Activated naive CD4-positive, alpha-beta T cell treated with anti-CD3 and anti-CD28 coated beads, Interleukin-2, amount 10 ng/mL, durations not matched to agents 7 days and 5 days (primary cell): ENCODE data around the gene TNFRSF18.

Source experiments
- CTCF ChIA-PET: fragments of 350-600 bp; sonication (Branson Sonifier 250); formaldehyde crosslinking; loops from one replicate; lab custom pipeline; 2021; ENCODE audit warnings: antibody characterized with exemption; lab: Charles Lee
- DNase-seq: peaks from one replicate; pipeline ENCODE4 v3.0.0-alpha.2; 2020
- H3K27ac Mint-ChIP-seq: one replicate; pipeline ENCODE4 v1.8.0; 2021; ENCODE audit warnings: mild to moderate bottlenecking, moderate library complexity, mixed read lengths
- H3K27me3 Mint-ChIP-seq: one replicate; pipeline ENCODE4 v1.8.0; 2021; ENCODE audit warnings: mild to moderate bottlenecking, mixed read lengths
- H3K36me3 Mint-ChIP-seq: one replicate; pipeline ENCODE4 v1.8.0; 2021; ENCODE audit warnings: mixed read lengths
- H3K4me1 Mint-ChIP-seq: one replicate; pipeline ENCODE4 v1.8.0; 2021; ENCODE audit warnings: mixed read lengths
- H3K4me3 Mint-ChIP-seq: one replicate; pipeline ENCODE4 v1.8.0; 2021; ENCODE audit warnings: mild to moderate bottlenecking, moderate library complexity, mixed read lengths
- H3K9me3 Mint-ChIP-seq: one replicate; pipeline ENCODE4 v1.8.0; 2021; ENCODE audit warnings: mixed read lengths

The TNFRSF18 gene

DNA sequence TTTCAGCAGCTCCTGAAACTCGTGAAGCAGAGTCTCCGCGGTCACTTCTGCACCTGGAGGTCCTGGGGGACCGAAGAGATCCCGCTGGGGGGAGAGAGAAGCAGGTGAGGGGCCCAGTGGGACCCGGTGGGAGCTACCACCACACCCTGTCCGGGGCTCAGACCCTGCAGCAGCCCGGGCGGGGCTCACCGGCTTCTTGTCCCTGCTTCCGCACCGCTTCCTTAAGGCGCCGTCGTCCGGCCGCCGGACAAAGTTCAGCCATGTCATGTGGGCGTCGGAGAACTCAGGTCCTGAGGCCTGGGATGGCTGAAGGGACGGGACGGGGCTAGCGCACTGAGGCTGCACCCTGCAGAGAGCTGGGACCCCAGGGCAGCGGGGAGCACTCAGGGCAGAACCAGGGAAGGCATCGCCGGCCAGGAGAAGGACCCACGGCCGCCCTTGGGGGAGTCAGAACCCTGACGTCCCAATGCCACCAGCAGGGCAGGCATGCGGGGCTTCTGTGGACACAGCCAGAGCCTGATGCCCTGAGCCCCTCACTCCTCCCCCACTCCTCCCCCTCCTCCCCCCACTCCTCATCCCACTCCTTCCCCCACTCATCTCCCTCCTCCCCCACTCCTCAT, 37.9 kb upstream of the TNFRSF18 start:
- no peaks in the 10 kb centered on the region for H3K9me3 Mint-ChIP-seq
- no peak overlapping the region for H3K27ac Mint-ChIP-seq
- H3K36me3 Mint-ChIP-seq = no peaks in the 10 kb centered on the region
- peaks cover 37% of the 10 kb centered on the region for H3K27me3 Mint-ChIP-seq
- no peak overlapping the region for H3K4me3 Mint-ChIP-seq
- CTCF ChIA-PET = no interaction called here
- DNase-seq = no peak
- H3K4me1 Mint-ChIP-seq = no peaks in the 10 kb centered on the region

DNA sequence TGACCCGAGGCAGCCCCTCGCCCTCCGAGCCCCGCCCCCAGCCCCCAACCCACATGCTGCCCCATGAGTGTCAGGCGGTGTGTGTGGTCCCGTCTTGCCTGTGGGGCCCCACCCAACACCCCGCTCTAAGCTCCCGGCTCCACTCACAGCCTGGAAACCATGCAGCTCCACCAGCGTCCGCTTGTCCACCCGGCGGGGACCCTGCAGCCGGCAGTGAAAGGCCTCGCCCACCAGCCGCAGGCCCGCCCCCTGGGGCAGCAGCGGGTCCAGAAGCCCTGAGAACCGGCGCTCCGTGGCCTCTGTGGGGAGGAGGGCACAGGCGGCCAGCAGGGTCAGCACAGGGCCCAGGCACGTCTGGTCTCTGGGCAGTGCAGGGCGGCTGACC, 37.4 kb upstream of the TNFRSF18 start:
- Mint-ChIP-seq H3K9me3 (no peaks in the 10 kb centered on the region), H3K27me3 (peaks cover 40% of the 10 kb centered on the region), H3K27ac (no peak overlapping the region), H3K36me3 (no peaks in the 10 kb centered on the region), H3K4me1 (no peaks in the 10 kb centered on the region), H3K4me3 (no peak overlapping the region)
- DNase-seq = no peak
- CTCF ChIA-PET = no interaction called here

DNA sequence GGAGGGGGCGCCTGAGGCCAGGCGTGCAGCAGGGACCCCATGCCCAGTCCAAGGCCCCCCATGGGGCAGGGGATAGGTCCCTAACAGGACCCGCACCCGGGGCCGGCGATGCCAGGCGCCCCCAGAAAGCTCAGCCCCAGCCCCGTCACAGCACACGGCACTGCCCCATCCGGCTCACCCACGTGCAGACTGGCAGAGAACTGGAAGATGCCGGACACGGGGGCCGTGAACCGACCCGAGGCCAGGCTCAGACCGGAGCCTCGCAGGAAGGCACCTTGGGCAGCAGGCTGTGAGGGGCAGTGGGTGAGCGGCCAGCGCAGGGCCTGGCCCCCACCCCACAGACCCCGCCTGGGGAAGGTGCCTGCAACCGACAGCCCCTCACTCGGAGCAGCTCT, 36.9 kb upstream of the TNFRSF18 start:
- Mint-ChIP-seq H3K9me3 (no peaks in the 10 kb centered on the region), H3K27ac (no peak overlapping the region), H3K36me3 (no peaks in the 10 kb centered on the region), H3K4me3 (no peak overlapping the region), H3K27me3 (peaks cover 41% of the 10 kb centered on the region), H3K4me1 (no peaks in the 10 kb centered on the region)
- DNase-seq = no peak
- CTCF ChIA-PET = no interaction called here

DNA sequence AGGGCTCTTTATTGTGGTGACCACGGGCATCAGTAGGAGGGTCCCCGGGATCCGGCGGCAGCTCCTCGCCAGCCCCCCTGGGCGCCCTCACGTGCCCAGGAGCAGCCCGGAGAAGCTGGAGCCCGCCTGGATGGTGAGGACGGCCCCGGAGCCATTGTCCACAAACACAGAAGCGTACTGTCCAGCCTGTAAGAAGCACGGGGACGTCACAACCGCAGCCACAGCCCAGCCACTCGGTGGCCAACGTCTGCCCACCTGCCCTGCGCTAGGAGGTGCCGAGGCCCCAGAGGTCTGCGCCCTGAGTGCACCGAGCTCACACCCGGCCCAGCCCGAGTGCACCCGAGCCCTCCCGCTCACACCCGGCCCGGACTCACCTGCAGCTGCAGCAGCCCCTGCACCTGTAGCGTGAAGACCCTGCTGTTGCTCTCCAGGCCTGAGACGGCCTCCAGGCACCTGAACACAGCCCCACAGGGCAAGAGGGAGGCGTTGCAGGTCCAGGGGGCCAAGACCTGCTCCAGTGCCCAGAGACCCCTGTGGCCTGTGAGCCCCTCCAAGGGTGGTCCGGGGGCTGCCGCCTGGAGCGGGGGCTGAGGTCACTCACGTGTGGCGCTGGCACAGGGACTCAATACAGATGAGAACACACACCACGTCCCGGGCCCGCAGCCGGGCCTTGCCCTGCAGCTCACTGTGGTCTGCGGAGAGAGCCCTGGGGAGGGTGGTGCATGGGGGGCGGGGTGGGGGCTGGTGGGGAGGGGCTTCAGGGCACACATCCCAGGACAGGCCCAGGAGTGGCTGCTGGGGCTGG, 36.3 kb upstream of the TNFRSF18 start:
- Mint-ChIP-seq H3K27ac (no peak overlapping the region), H3K36me3 (no peaks in the 10 kb centered on the region), H3K27me3 (peaks cover 35% of the 10 kb centered on the region), H3K4me3 (no peak overlapping the region), H3K4me1 (no peaks in the 10 kb centered on the region), H3K9me3 (no peaks in the 10 kb centered on the region)
- no peak for DNase-seq
- CTCF ChIA-PET = interaction anchor here (0.8 kb wide), 1 partner anchor 120 kb away, joined by 5 read pairs; no protein-coding TSS in a partner anchor

DNA sequence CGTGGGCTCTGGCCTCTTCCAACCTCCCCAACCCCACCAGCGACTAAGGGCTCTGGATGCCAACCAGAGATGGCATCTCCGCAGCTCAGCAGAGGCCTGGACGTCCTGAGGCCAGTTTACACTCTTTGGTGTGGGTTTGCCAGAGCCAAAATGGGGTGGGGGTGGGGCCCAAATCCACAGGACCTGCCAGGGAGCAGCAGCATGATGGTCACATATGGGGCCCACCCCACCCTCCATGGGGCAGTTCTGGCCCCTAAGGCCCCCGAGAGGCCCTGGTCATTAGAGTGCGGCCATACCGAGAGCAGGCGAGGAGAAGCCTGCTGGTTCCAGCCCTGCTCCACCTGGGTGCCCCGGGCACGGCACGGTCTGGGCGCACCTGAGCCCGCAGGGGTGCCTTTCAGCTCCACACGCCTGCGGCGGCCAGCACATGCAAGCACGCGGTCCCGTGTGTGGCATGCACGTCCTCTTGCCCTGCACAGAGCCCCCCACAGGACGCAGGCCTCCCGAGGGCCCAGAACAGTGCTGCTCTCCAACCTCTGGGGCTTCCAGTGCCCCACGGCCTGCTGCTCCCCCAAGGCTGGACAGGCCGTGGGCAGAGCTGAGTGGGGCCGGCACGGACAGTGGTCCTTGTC, 35.3 kb upstream of the TNFRSF18 start:
- CTCF ChIA-PET = interaction anchor here (0.8 kb wide), 1 partner anchor 119 kb away, joined by 5 read pairs; no protein-coding TSS in a partner anchor
- Mint-ChIP-seq H3K4me1 (no peaks in the 10 kb centered on the region), H3K9me3 (no peaks in the 10 kb centered on the region), H3K27me3 (peaks cover 26% of the 10 kb centered on the region), H3K4me3 (no peak overlapping the region), H3K27ac (no peak overlapping the region), H3K36me3 (no peaks in the 10 kb centered on the region)
- no peak for DNase-seq

DNA sequence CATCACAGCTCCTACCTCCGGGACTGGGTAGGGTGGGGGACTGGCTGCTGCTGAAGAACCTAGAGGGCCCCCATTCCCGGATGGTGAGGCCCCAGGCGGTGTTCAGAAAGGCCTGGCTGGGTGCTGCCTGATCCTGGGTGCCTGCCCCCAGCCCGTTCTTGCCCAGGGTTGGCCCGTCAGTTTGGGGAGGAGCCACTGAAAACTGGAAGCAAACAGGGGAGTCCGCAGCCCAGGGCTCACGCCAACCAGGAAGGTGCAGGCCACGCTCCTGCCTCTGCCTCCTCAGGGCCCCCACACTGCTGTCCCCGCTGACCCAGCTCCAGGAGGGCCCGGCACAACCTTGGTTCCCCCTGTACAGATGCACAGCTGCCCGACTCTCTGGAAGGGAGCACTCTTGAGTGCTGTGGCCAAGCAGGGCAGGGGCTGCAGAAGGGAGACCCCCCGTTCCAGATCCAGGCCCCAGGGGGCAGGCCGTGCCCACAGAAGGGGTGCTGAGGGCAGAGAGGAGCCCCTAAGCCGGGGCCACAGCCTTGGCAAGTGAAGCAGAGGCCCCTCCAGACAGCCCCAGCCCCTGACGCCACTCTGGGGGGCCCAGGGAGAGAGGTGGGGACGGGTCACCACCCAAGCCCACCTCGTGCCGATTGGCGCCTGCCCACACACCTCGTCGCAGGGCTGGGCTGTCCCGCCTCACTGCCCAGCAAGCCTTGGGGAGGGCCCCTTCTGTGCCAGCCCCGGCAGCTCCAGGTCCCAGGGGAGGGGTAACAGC, 34.6 kb upstream of the TNFRSF18 start:
- Mint-ChIP-seq H3K36me3 (no peaks in the 10 kb centered on the region), H3K4me1 (no peaks in the 10 kb centered on the region), H3K9me3 (no peaks in the 10 kb centered on the region), H3K27ac (no peak overlapping the region), H3K4me3 (no peak overlapping the region), H3K27me3 (peaks cover 22% of the 10 kb centered on the region)
- CTCF ChIA-PET = no interaction called here
- no peak for DNase-seq

DNA sequence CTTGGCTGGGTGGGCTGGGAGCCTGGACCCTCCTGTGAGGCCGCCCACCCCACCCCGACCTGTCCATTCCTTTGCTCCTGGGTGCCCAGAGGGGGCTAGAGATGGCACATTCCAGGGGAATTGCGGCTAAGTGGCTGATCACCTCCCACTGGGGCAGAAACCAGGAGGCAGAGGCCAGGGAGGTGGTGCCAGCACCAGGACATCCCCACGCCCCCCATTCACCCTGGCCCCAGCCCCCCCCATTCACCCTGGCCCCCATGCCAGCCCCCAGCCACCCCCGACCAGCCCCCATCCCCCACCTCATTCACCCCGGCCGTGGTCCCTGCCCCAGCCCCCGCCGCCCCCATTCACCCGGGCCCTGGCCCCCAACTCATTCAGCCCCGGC, 33.9 kb upstream of the TNFRSF18 start:
- CTCF ChIA-PET = no interaction called here
- Mint-ChIP-seq H3K4me3 (no peak overlapping the region), H3K27me3 (peaks cover 15% of the 10 kb centered on the region), H3K9me3 (no peaks in the 10 kb centered on the region), H3K27ac (no peak overlapping the region), H3K36me3 (no peaks in the 10 kb centered on the region), H3K4me1 (no peaks in the 10 kb centered on the region)
- no peak for DNase-seq

DNA sequence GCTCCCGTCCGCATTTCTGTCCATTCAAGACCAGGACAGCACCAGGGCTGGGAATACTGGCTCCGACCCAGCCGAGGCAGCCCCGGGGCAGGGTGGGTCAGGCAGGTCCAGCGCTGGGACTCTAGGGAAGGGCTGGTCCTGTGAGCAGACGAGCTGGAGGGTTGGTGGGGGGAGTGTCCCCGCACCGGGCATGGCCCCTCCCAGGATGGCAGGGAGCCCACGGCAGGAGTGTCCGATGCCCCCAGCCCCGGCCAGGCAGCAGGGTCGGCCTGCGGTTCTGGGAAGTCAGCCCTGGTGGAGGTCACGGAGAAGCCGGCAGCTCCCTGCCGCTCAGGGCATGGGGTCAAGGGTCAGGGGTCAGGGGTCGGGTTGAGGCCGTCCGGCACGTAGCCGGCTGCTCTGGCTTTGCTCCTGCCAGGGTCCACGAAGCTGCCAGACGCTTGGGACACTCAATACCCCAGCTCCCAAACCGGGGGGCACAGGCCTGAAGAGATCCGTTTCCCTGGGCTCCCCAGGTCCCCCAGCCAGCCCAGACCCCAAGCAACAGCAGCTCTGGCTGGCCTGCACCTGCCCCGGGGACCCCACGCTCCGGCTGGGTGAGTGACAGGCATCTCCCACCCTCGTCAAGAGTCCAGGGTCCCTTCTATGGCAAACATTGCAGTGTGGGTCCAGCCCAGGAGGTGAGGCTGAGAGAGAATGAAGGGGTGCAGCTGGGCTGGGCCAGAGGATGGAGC, 33.4 kb upstream of the TNFRSF18 start:
- H3K4me3 Mint-ChIP-seq = no peak overlapping the region
- H3K9me3 Mint-ChIP-seq = no peaks in the 10 kb centered on the region
- CTCF ChIA-PET = no interaction called here
- H3K27ac Mint-ChIP-seq = no peak overlapping the region
- peaks cover 12% of the 10 kb centered on the region for H3K27me3 Mint-ChIP-seq
- peaks cover under 1% of the 10 kb centered on the region for H3K4me1 Mint-ChIP-seq
- DNase-seq = no peak
- H3K36me3 Mint-ChIP-seq = no peaks in the 10 kb centered on the region

DNA sequence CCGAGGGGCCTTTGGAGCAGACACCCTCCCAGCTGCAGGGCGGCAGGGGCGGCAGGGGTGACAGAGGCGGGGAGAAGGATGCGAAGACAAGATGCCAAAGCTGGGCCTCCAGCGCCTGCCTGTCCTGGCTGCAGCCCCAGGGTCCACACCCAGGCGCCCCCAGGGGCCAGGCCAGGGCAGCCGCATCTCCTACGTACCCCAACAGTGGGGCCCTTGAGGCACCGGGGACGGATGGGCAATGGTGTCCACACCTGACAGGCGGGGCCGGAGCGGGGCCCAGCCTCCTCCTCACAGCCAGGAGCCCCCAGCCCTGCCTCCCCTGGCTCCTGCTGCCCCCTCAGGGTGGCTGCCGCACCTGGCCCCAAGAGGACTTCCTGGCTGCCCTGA, 32.8 kb upstream of the TNFRSF18 start:
- H3K27me3 Mint-ChIP-seq = peaks cover 9% of the 10 kb centered on the region
- CTCF ChIA-PET = no interaction called here
- H3K36me3 Mint-ChIP-seq = peaks cover 4% of the 10 kb centered on the region
- peaks cover 6% of the 10 kb centered on the region for H3K4me1 Mint-ChIP-seq
- no peak overlapping the region for H3K27ac Mint-ChIP-seq
- no peak for DNase-seq
- H3K9me3 Mint-ChIP-seq = no peaks in the 10 kb centered on the region
- H3K4me3 Mint-ChIP-seq = no peak overlapping the region

DNA sequence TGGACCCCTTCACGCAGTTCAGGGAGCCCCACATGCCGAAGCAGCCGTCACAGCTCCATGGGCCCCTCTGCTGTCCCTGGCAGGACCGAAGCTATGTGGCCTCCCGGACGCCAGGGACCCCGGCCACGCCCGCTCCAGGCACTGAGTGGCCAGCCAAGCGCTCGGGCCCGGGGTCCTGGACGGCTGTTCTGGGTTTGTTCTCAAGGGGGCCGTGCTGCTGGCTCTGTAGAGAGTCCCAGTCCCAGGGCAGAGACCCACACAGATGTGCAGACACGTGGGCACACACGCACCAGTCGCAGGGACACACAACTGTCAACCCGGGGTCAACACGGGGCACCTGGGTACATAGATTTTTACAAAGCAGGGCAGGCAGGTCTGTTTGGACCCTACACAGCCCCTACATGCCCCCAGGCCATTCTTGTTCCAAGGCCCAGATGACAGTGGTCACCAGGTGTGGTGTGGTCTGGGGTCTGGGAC, 32.3 kb upstream of the TNFRSF18 start:
- peaks cover 5% of the 10 kb centered on the region for H3K27me3 Mint-ChIP-seq
- no peak overlapping the region for H3K27ac Mint-ChIP-seq
- peaks cover 11% of the 10 kb centered on the region for H3K4me1 Mint-ChIP-seq
- peaks cover 8% of the 10 kb centered on the region for H3K36me3 Mint-ChIP-seq
- no peak for DNase-seq
- H3K4me3 Mint-ChIP-seq = no peak overlapping the region
- CTCF ChIA-PET = interaction anchor here (1.1 kb wide), 1 partner anchor 22 kb away, joined by 3 read pairs; no protein-coding TSS in a partner anchor
- H3K9me3 Mint-ChIP-seq = no peaks in the 10 kb centered on the region

DNA sequence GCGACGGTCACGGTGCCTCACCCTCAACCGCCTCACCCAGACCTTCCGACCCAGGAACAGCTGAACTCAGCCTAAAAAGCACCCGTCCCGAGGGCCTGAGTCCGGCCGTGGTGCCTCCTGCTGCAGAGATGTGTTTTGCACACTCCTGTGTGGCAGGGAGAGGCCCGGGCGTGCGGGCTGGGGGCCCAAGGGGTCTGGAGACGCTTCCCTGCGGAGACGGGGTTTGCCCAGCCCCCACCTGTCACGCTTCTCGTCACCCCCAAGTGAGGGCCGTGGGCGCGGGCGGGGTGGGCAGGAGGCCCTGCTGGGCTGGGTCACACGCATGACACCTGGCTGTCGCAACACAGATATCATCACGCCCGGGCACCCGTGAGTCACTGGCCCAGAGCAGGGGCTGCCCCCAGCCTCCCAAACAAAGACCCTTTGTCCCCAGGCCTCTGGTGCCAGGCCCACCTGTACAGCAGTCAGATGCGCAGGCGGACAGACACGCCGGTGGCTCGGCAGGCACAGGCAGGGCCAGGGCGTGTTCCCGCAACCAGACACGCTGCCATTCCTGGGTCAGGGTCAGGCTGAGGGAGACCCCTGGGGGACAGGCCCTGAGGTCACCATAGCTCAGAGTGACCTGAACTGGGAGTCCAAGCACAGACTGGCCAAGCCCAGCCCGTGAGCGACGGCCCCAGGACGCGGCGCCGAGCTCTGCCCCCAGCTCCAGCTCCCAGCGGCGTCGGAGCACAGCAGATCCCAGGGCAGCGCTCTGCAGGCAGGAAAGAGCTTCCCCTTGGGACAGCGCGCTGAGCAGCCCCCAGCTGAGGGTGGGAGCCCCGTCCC, 31.7 kb upstream of the TNFRSF18 start:
- Mint-ChIP-seq H3K27me3 (peaks cover 5% of the 10 kb centered on the region), H3K36me3 (peaks cover 10% of the 10 kb centered on the region)
- CTCF ChIA-PET = interaction anchor here (1.1 kb wide), 1 partner anchor 22 kb away, joined by 3 read pairs; no protein-coding TSS in a partner anchor

DNA sequence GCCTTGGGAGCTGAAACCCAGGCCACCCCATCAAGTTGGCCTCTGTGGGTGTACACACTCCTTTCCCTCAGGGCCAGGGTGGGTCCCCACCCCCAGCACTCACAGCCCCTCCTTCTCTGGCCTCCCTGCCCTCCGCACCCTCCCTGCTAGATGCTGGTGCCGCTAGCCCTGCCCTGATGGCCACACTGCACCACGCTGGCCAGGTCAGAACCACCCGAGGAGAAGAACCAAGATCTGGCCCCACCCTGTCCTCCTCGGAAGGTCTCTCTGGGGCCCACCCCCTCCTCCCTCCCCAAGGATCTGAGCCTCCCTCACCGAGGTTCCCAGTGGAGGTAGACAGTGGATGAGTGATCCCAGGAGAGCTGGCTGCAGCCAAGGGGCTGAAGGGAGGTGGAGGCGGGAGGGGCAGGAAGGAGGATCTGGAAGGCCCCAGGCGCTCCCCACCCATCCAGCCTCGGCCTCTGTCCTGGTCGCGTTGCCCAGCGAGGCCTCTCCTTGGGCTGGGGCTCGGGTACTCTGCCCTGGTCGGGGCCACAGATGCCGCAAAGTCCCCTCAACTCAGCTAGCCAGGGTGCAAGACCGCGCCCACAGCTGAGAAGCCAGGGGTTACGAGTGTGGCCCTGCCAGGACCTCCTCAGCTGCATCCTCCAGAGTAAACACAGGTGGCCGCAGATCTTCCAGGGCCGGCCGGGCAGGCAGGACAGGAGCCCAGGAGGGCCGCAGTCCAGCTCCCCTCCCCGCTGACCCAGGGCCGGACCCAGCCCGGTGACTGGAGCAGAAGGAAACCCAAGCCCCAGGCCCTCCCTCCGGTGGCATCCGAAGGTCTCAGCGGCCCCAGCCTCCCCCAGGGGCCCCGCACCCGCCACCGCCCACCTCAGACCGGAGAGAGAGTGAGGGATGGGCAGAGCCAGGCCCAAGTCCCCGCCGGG, 30.8 kb upstream of the TNFRSF18 start:
- Mint-ChIP-seq H3K27me3 (peaks cover 5% of the 10 kb centered on the region), H3K4me1 (peaks cover 15% of the 10 kb centered on the region), H3K9me3 (no peaks in the 10 kb centered on the region), H3K4me3 (no peak overlapping the region), H3K27ac (no peak overlapping the region), H3K36me3 (peaks cover 10% of the 10 kb centered on the region)
- CTCF ChIA-PET = interaction anchor here (1.1 to 2.1 kb wide), 2 partner anchors 23 to 115 kb away, joined by 3 to 7 read pairs; no protein-coding TSS in a partner anchor
- DNase-seq = no peak

More for the DNA sequence above, 31.7 kb upstream of the TNFRSF18 start:
- H3K4me1 Mint-ChIP-seq = peaks cover 15% of the 10 kb centered on the region
- H3K27ac Mint-ChIP-seq = no peak overlapping the region
- H3K9me3 Mint-ChIP-seq = no peaks in the 10 kb centered on the region
- no peak for DNase-seq
- H3K4me3 Mint-ChIP-seq = no peak overlapping the region
